GM20000 (cell line): ENCODE measurements around the gene ZGPAT.
A peak's percentile ranks its signal among the peaks of the same experiment; 100 is the strongest.

Source experiments
- DNase-seq: peaks from one replicate; pipeline ENCODE4 v3.0.0; 2012; ENCODE audit warnings: low spot score
- TF ChIP-seq, protein P1 (sequence below): IDR thresholded peaks from 2 replicates; pipeline ENCODE4 v1.5.1; 2012; ENCODE audit warnings: mild to moderate bottlenecking, control low read depth; ENCODE audit errors: extremely low read depth, missing control alignments

ZGPAT gene

DNA sequence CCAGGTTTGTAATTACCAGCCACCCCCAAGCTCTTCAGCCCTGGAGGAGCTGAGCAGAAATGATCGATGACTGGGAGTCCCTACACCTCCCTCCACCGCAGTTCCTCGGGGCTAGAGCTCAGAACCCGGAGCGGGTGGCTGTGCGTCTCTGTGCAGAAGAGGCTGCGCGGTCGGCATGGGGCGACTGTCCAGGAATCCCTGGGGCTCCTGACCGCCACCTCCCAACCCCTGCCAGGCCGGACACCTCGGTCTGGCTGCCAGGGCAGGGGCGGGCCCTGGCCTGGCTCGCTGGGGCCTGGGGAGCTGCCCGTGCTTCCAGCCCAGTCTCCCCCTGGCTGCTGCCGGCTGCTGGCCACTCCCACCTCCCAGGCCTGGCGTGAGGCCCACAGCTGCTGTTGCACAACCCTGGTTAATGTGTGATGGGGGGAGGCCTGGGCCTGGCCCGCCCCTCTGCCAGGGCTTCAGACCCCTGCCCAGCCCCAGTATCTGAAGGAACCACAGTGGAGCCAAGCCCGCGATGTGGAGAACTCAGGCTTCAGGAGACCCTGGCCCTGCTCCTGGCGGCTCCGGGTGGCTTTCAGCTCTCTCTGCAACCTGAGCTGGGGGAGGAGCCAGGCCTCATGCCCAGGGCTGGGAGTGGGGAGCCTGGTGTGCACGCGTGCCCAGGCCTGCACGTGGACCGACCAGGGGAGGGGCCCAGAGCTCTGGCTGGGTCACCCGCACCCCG lies 33.0 kb downstream of the ZGPAT start:
- DNase-seq = peak; percentile 86
- TF ChIP-seq, protein P1, sequence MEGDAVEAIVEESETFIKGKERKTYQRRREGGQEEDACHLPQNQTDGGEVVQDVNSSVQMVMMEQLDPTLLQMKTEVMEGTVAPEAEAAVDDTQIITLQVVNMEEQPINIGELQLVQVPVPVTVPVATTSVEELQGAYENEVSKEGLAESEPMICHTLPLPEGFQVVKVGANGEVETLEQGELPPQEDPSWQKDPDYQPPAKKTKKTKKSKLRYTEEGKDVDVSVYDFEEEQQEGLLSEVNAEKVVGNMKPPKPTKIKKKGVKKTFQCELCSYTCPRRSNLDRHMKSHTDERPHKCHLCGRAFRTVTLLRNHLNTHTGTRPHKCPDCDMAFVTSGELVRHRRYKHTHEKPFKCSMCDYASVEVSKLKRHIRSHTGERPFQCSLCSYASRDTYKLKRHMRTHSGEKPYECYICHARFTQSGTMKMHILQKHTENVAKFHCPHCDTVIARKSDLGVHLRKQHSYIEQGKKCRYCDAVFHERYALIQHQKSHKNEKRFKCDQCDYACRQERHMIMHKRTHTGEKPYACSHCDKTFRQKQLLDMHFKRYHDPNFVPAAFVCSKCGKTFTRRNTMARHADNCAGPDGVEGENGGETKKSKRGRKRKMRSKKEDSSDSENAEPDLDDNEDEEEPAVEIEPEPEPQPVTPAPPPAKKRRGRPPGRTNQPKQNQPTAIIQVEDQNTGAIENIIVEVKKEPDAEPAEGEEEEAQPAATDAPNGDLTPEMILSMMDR = no peak

- TF ChIP-seq, protein P1 = no peak
- DNase-seq = no peak
These were observed 33.5 kb downstream of the ZGPAT start for GRCh38 chr20:63741354-63741675.

- peak; percentile 38 for DNase-seq
- TF ChIP-seq, protein P1 = no peak
These were observed 34.0 kb downstream of the ZGPAT start for GRCh38 chr20:63741676-63742380.

GRCh38 chr20:63742381-63743024 lies 34.7 kb downstream of the ZGPAT start:
- TF ChIP-seq, protein P1 = no peak
- DNase-seq = peak; percentile 29

- no peak for DNase-seq
- TF ChIP-seq, protein P1 = no peak
These were observed 35.6 kb downstream of the ZGPAT start for GRCh38 chr20:63743210-63743970.

DNA sequence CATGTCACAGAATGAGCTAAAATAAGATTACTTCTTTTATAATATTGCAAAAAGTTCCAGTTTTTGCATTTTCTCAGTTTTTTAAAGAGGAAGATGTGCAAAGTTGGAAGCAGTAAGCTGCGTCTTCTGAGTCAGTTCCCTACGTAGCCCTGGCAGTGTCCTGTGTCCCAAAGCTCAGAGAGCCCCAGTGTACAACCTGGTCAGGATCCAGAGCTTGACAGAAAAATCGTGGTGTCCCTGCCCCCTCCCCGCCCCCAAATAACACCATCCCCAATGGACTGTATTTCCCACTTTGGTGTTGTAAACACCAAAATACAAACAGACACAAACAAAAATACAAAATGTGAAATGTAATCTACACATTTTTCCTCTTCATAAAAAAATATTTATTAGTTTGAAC lies 36.3 kb downstream of the ZGPAT start:
- TF ChIP-seq, protein P1 = no peak
- no peak for DNase-seq
